ENCODE measurements around the gene HMG20A.

GRCh38 chr15:77510066-77511057, 89.7 kb downstream of the HMG20A start:
- TF ChIP-seq CTCF (IDR thresholded peaks at IDR 0.05) (no peak), POLR2A (IDR thresholded peaks at IDR 0.05) (no peak)

Data from thyroid gland (tissue), 4 donors.